Activated CD4-positive, alpha-beta T cell treated with anti-CD3 and anti-CD28 coated beads for 36 hours (primary cell): ENCODE measurements around the gene TNK1. TPM values are rescaled to one million over a fixed set of nuclear protein-coding genes. Genes with fewer than 3 reads are reported as not detected.
A peak's percentile ranks its signal among the peaks of the same experiment; 100 is the strongest.

Source experiments
- ATAC-seq: fragments of 200-7000 bp; cut with Tn5 transposase; one replicate; pipeline ENCODE4 v1.10.0; 2021; ENCODE audit warnings: mild to moderate bottlenecking, moderate library complexity
- CTCF ChIA-PET: fragments of 350-600 bp; sonication (Branson Sonifier 250); formaldehyde crosslinking; loops from one replicate; lab custom pipeline; 2021; ENCODE audit warnings: antibody characterized with exemption; lab: Charles Lee
- POLR2A ChIA-PET: fragments of 350-600 bp; sonication (Branson Sonifier 250); formaldehyde crosslinking; loops from one replicate; lab custom pipeline; 2021; ENCODE audit warnings: antibody characterized with exemption, inconsistent platforms; lab: Charles Lee
- DNase-seq: peaks from one replicate; pipeline ENCODE4 v3.0.0-alpha.2; 2020
- H3K27ac Mint-ChIP-seq: one replicate; pipeline ENCODE4 v1.8.0; 2021; ENCODE audit warnings: mixed read lengths
- H3K27me3 Mint-ChIP-seq: one replicate; pipeline ENCODE4 v1.8.0; 2021; ENCODE audit warnings: mixed read lengths
- H3K36me3 Mint-ChIP-seq: one replicate; pipeline ENCODE4 v1.8.0; 2021; ENCODE audit warnings: low read depth, mixed read lengths
- H3K4me1 Mint-ChIP-seq: one replicate; pipeline ENCODE4 v1.8.0; 2021; ENCODE audit warnings: mixed read lengths
- H3K4me3 Mint-ChIP-seq: one replicate; pipeline ENCODE4 v1.8.0; 2021; ENCODE audit warnings: mild to moderate bottlenecking, moderate library complexity, mixed read lengths
- H3K9me3 Mint-ChIP-seq: one replicate; pipeline ENCODE4 v1.8.0; 2021; ENCODE audit warnings: low read depth, mixed read lengths
- intact Hi-C, 2 experiments: fragments of 100-400 bp; cut with DNase I in 1 of 2; cut with micrococcal nuclease in 1 of 2; formaldehyde crosslinking; loops; one replicate each; pipeline versions ENCODE4 v1.14.2 to v1.15.1; 2022 to 2024; cut with DNase I, micrococcal nuclease
- total RNA-seq, 2 experiments: library from RNA; stranded (reverse); gene quantifications; one replicate each; pipeline ENCODE4 v1.2.3, GENCODE V29; 2021

Gene TNK1
- total RNA-seq, 2 experiments from 2014 or later = 4.8 to 6.9 TPM

DNA sequence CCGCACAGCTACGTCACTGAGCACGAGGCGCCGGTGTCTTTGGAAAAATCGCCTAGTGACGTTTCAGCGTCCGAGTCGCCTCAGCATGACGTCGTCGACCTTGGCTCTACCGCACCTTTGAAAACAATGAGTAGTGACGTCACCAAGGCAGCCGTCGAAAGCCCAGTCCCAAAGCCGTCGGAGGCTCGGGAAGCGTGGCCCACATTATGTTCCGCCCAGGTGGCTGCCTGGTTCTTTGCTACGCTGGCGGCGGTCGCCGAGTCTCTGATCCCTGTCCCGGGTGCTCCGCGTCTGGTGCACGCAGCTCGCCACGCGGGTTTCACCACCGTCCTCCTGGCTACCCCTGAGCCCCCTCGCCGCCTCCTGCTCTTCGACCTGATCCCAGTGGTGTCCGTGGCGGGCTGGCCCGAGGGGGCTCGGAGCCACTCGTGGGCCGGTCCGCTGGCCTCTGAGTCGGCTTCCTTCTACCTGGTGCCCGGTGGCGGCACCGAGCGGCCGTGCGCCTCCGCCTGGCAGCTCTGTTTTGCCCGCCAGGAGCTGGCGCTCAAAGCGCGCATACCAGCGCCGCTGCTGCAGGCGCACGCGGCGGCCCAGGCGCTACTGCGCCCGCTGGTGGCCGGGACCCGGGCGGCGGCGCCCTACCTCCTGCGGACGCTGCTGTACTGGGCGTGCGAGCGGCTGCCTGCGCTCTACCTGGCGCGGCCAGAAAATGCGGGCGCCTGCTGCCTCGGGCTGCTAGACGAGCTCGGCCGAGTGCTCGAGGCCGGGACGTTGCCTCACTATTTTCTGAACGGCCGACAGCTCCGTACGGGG lies 55.9 kb downstream of the TNK1 start:
- intact Hi-C loops = loop anchor here (1.0 to 5.0 kb wide), 7 partner anchors 43 to 784 kb away; partner anchors contain the start of genes C17orf100 (in 1 of the 2), KCTD11 (in 1 of the 2), MED31 (in 1 of the 2) and SENP3 (in 1 of the 2)
- Mint-ChIP-seq H3K4me3 (peak overlapping the region; percentile 92), H3K27me3 (peaks cover 21% of the 10 kb centered on the region), H3K9me3 (no peaks in the 10 kb centered on the region), H3K36me3 (peaks cover 13% of the 10 kb centered on the region), H3K27ac (peak overlapping the region; percentile 92), H3K4me1 (peaks cover 37% of the 10 kb centered on the region)
- CTCF ChIA-PET = interaction anchor here (0.6 to 3.5 kb wide), 33 partner anchors 9 to 250 kb away, joined by 3 to 27 read pairs (median 4); partner anchors contain the start of genes ACAP1, CHRNB1, MPDU1 and NEURL4
- DNase-seq (peak; percentile 92), ATAC-seq (peak; percentile 71)
- POLR2A ChIA-PET = interaction anchor here (0.5 to 3.1 kb wide), 9 partner anchors 33 to 250 kb away, joined by 3 to 13 read pairs (median 7); partner anchors contain the start of genes MPDU1, POLR2A, TMEM256 and TP53

DNA sequence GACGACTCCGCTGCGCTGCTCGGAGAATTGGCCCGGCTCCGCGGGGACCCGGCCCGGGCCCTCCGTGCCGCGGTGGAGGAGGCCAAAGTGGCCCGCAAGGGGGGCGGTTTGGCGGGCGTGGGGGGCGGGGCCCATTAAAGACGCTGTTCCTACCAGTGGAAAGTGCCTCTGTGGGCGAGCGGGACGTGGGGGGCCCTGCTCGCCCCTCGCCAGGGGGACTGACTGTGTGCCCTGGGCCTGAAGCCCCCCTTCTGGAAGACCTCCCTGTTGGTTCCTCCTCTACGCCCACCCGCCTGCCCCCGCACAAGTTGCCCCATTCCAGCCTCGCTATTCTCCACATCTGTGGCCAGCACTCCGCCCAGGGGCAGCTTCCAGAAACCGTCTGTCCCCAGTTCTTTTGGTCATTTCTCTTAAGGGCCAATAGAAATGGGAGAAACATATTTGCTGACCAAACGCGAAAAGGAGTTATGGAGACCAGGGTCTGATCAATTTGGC lies 56.5 kb downstream of the TNK1 start:
- Mint-ChIP-seq H3K27me3 (peaks cover 25% of the 10 kb centered on the region), H3K4me3 (peak overlapping the region; percentile 92), H3K4me1 (peaks cover 37% of the 10 kb centered on the region), H3K27ac (no peak overlapping the region), H3K36me3 (peaks cover 13% of the 10 kb centered on the region), H3K9me3 (no peaks in the 10 kb centered on the region)
- intact Hi-C loops = loop anchor here (1.0 to 5.0 kb wide), 5 partner anchors 81 to 785 kb away; partner anchors contain the start of genes C17orf100 (in 1 of the 2), KCTD11 (in 1 of the 2), MED31 (in 1 of the 2) and SLC2A4 (in 1 of the 2)
- DNase-seq (no peak), ATAC-seq (no peak)
- POLR2A ChIA-PET = interaction anchor here (0.6 to 3.1 kb wide), 7 partner anchors 34 to 249 kb away, joined by 3 to 13 read pairs (median 8); partner anchors contain the start of genes MPDU1, POLR2A, TMEM256 and TP53
- CTCF ChIA-PET = interaction anchor here (0.6 to 3.5 kb wide), 29 partner anchors 8 to 250 kb away, joined by 3 to 27 read pairs (median 4); partner anchors contain the start of genes ACAP1, CHRNB1, NEURL4 and PLSCR3

DNA sequence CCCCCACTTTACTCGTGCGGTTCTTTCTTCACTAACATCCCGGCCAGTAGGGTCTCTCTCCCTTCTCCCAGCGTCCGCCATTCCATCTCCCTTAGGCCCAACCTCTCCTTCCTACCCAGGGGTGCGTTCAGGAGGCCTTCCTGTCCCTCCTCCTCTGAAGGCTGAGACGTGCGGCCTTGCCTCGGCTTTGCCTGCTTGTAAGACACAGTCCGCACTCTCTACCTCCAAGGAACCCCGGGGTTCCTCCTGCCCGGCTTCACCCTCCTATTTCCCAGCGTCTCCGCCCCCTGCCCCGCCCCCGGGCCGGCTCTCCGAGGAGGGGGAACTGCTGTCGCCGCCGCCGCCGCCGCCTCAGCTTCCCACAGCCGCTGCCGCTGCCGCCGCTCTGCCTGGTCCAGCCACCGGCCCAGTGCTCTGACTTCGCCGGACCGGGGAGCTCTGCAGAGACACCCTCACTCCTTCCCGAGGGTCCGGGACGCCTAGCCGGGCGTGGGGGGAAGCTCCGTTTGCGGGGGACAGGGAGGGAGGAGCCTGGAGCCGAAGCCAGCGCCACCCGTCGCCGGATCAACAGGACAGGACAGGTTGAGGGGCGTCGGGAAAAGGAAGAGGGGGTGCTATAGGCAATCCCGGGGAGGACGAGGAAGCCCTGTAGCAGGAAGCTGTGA lies 57.2 kb downstream of the TNK1 start:
- Mint-ChIP-seq H3K9me3 (no peaks in the 10 kb centered on the region), H3K4me1 (peaks cover 37% of the 10 kb centered on the region), H3K36me3 (peaks cover 13% of the 10 kb centered on the region), H3K4me3 (peak overlapping the region; percentile 68), H3K27ac (peak overlapping the region; percentile 28), H3K27me3 (peaks cover 28% of the 10 kb centered on the region)
- POLR2A ChIA-PET = interaction anchor here (0.6 to 0.7 kb wide), 2 partner anchors 46 to 245 kb away, joined by 3 read pairs; no protein-coding TSS in a partner anchor
- DNase-seq = peak; percentile 84
- ATAC-seq = no peak
- intact Hi-C loops = loop anchor here (1.0 to 5.0 kb wide), 5 partner anchors 82 to 786 kb away; partner anchors contain the start of genes C17orf100 (in 1 of the 2), KCTD11 (in 1 of the 2), MED31 (in 1 of the 2) and SLC2A4 (in 1 of the 2)
- CTCF ChIA-PET = interaction anchor here (0.5 to 2.5 kb wide), 6 partner anchors 10 to 114 kb away, joined by 3 to 16 read pairs (median 3); partner anchors contain the start of genes SLC35G6, TMEM256 and ZBTB4

DNA sequence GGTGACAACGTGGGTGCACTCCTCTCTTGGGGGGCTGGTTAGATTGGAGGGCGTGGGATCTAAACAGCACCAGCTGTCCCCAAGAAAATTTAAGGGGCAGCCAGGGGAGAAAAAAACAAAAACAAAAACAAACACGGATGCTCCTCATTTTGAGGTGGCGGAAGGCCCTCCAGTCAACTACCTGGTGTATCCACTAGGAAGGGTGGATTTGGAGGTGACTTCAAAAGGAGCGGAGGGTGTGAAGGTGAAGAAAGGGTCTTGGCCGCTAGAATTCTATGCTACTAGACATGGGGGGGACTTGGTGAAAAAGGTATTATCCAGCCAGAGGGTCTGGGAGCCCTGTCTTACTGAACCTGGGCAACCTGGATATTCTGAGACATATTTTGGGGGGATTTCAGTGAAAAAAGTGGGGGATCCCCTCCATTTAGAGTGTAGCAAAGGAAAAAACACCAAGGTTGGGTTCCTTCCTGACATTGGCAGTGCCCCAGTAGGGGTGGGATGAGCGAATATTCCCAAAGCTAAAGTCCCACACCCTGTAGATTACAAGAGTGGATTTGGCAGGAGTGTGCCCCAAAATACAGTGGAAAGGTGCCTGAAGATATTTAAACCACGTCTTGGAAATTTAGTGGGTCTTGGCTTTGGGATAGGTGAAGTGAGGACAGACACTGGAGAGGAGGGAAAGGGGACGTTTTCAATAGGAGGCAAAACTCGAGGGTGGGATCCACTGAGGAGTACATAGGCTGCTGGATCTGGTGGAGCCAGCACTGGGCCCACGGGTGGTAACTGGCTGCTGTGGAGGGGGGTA lies 58.0 kb downstream of the TNK1 start:
- no peaks in the 10 kb centered on the region for H3K9me3 Mint-ChIP-seq
- ChIA-PET POLR2A (interaction anchor here (0.6 to 0.7 kb wide), 2 partner anchors 46 to 244 kb away, joined by 3 read pairs; no protein-coding TSS in a partner anchor), CTCF (interaction anchor here (0.5 to 1.2 kb wide), 4 partner anchors 9 to 78 kb away, joined by 3 read pairs; no protein-coding TSS in a partner anchor)
- H3K36me3 Mint-ChIP-seq = peaks cover 13% of the 10 kb centered on the region
- ATAC-seq = no peak
- no peak for DNase-seq
- H3K27ac Mint-ChIP-seq = no peak overlapping the region
- peaks cover 28% of the 10 kb centered on the region for H3K27me3 Mint-ChIP-seq
- H3K4me1 Mint-ChIP-seq = peaks cover 37% of the 10 kb centered on the region
- intact Hi-C loops = loop anchor here in 1 of 2 experiments (5.0 kb wide), 1 partner anchor 787 kb away; the partner anchor contains the start of genes C17orf100 and MED31
- H3K4me3 Mint-ChIP-seq = peak overlapping the region; percentile 68

Other genes starting within 250 kb of the TNK1 start
- gene ASGR1, start 201.7 kb upstream of the TNK1 start, total RNA-seq = 1 to 10 TPM; 1.1 to 2.2 TPM
- gene DLG4, start 161.3 kb upstream of the TNK1 start, total RNA-seq = 10 to 100 TPM; 11.7 to 15.4 TPM
- 100 to 1,000 TPM; 263 to 345 TPM for gene ACADVL, start 161.2 kb upstream of the TNK1 start, total RNA-seq
- 10 to 100 TPM; 49.1 to 53.3 TPM for gene DVL2, start 146.6 kb upstream of the TNK1 start, total RNA-seq
- 10 to 100 TPM; 23.6 to 35.2 TPM for gene PHF23, start 141.6 kb upstream of the TNK1 start, total RNA-seq
- 100 to 1,000 TPM; 123 to 162 TPM for gene GABARAP, start 138.6 kb upstream of the TNK1 start, total RNA-seq
- 100 to 1,000 TPM; 158 to 203 TPM for gene CTDNEP1, start 129.4 kb upstream of the TNK1 start, total RNA-seq
- gene ELP5, start 128.9 kb upstream of the TNK1 start, total RNA-seq = 10 to 100 TPM; 58.1 to 62.3 TPM
- gene CLDN7, start 118.6 kb upstream of the TNK1 start, total RNA-seq = under 1 TPM; 0.53 to 0.72 TPM
- under 1 TPM; 0.16 to 0.25 TPM for gene SLC2A4, start 99.4 kb upstream of the TNK1 start, total RNA-seq
- gene YBX2, start 86.5 kb upstream of the TNK1 start, total RNA-seq = under 1 TPM; 0.34 to 0.67 TPM
- 100 to 1,000 TPM; 780 to 934 TPM for gene EIF5A, start 73.5 kb upstream of the TNK1 start, total RNA-seq
- 10 to 100 TPM; 31.3 to 56.1 TPM for gene GPS2, start 65.7 kb upstream of the TNK1 start, total RNA-seq
- 10 to 100 TPM; 22.5 to 29.1 TPM for gene NEURL4, start 51.8 kb upstream of the TNK1 start, total RNA-seq
- gene ACAP1, start 44.6 kb upstream of the TNK1 start, total RNA-seq = 100 to 1,000 TPM; 343 to 375 TPM
- gene KCTD11, start 28.9 kb upstream of the TNK1 start, total RNA-seq = 1 to 10 TPM; 5.0 to 6.1 TPM
- gene TMEM95, start 25.9 kb upstream of the TNK1 start, total RNA-seq = under 1 TPM in 1 of 2 experiments, not detected in 1; 0.16 TPM
- 10 to 100 TPM; 69.3 to 78.9 TPM for gene PLSCR3, start 13.4 kb downstream of the TNK1 start, total RNA-seq
- gene TMEM256, start 23.0 kb downstream of the TNK1 start, total RNA-seq = 10 to 100 TPM; 55.8 to 58.1 TPM
- gene NLGN2, start 26.8 kb downstream of the TNK1 start, total RNA-seq = 1 to 10 TPM; 7.0 to 7.1 TPM
- not detected for gene SPEM1, start 39.2 kb downstream of the TNK1 start, total RNA-seq
- not detected for gene SPEM2, start 44.5 kb downstream of the TNK1 start, total RNA-seq
- not detected for gene SPEM3, start 47.8 kb downstream of the TNK1 start, total RNA-seq
- gene TMEM102, start 54.3 kb downstream of the TNK1 start, total RNA-seq = 10 to 100 TPM in 1 of 2 experiments, 1 to 10 TPM in 1; 8.7 to 10.7 TPM
- gene FGF11, start 58.4 kb downstream of the TNK1 start, total RNA-seq = 10 to 100 TPM in 1 of 2 experiments, 1 to 10 TPM in 1; 6.9 to 10.6 TPM
- 1 to 10 TPM; 7.8 to 8.7 TPM for gene CHRNB1, start 64.0 kb downstream of the TNK1 start, total RNA-seq
- 10 to 100 TPM; 17.5 to 20.9 TPM for gene ZBTB4, start 98.5 kb downstream of the TNK1 start, total RNA-seq
- gene SLC35G6, start 100.4 kb downstream of the TNK1 start, total RNA-seq = not detected
- gene POLR2A, start 103.3 kb downstream of the TNK1 start, total RNA-seq = 100 to 1,000 TPM; 193 to 203 TPM
- 10 to 100 TPM; 10.9 to 13.7 TPM for gene TNFSF12, start 168.0 kb downstream of the TNK1 start, total RNA-seq
- gene TNFSF13, start 177.7 kb downstream of the TNK1 start, total RNA-seq = 1 to 10 TPM; 1.8 to 2.5 TPM
- gene SENP3, start 180.8 kb downstream of the TNK1 start, total RNA-seq = 10 to 100 TPM; 59.0 to 78.9 TPM
- 10 to 100 TPM in 1 of 2 experiments, 1 to 10 TPM in 1; 9.2 to 13.7 TPM for gene CD68, start 198.5 kb downstream of the TNK1 start, total RNA-seq
- gene MPDU1, start 202.8 kb downstream of the TNK1 start, total RNA-seq = 10 to 100 TPM; 51.7 to 77.0 TPM
- gene SOX15, start 209.0 kb downstream of the TNK1 start, total RNA-seq = under 1 TPM in 1 of 2 experiments, not detected in 1; 0.16 TPM
- gene FXR2, start 233.8 kb downstream of the TNK1 start, total RNA-seq = 10 to 100 TPM; 35.6 to 50.2 TPM
- 10 to 100 TPM; 15.9 to 22.2 TPM for gene SAT2, start 246.7 kb downstream of the TNK1 start, total RNA-seq
- gene SHBG, start 249.0 kb downstream of the TNK1 start, total RNA-seq = under 1 TPM; 0.25 to 0.30 TPM